ENCODE measurements around the gene COPB2. TPM values are rescaled to one million over a fixed set of nuclear protein-coding genes. Genes with fewer than 3 reads are reported as not detected.

Gene COPB2
- total RNA-seq (2012; rRNA removed) = 363 and 549 TPM in 2 replicates
- polyA plus RNA-seq (2012; rRNA removed) = 140 and 179 TPM in 2 replicates
- 39.4 and 54.6 TPM in 2 replicates for polyA plus RNA-seq (2012; cell fraction: cytosol; rRNA removed)
- 33.3 and 219 TPM in 2 replicates for polyA plus RNA-seq (2012; cell fraction: nucleus; rRNA removed; ENCODE audit: low replicate concordance)
- percentile 94 among the genes with signal in this experiment for Bru-seq, nascent RNA
- percentile 96 among the genes with signal in this experiment for BruChase-seq, experiment 1, labeled RNA remaining after a 6-hour chase
- percentile 94 among the genes with signal in this experiment for BruChase-seq, experiment 2, labeled RNA remaining after a 2-hour chase
- long read RNA-seq, transcript COPB2-201 (22 exons, 3,360 nt) = major isoform, 394 of 496 reads
- long read RNA-seq, partial matches to known transcripts = 54 of 496 reads
- long read RNA-seq, other reads (novel, unspliced or antisense) = 47 of 496 reads

DNA sequence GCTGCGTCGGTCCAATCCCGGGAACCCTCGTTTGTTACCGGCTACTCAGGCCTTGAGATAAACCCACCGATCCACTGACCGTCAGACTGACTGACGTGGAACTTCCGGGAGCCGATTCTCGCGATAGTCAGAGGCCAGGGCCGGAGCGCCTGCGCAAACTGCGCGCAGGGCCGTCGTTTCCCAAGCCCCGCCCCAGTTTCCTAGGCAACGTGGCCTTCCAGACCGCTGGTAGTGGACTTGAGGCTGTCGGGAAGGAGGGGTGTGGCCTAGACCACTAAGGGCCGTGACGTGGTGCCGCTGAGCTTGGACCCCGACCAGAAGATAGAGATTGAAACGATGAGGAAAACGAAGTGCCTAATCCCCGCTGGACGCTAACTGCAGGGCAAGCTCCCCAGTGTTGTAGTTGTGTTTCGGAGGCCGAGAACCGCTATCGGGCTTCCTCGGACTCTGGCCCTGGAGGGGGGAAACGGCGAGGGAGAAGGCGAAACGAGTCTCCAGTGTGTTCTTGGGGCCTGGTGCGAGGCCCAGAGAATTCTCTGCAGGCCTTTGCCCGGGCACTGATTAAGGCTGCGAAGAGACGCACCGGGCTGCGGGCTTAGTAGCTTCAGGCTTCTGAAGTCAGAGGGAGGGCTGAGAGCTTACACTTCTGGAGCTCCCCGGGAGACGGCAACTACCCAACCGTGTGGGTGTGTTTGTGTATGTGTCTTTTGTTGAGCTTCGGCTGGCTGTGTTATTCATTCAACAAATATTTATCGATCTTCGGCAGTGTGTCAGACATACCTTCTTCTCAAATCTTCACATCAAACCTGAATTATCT is at the start of gene COPB2:
TSS of gene COPB2 (minus strand) at position 96 of the 817 bp plus-strand sequence. CDS start 97 bp downstream, outside the sequence.
- dilution Hi-C loops (cut with HindIII; ENCODE audit: low sequenced_read_pairs, unreplicated experiment) = no loop called here
- intact Hi-C loops (cut with micrococcal nuclease) = loop anchor here (5.0 kb wide), 1 partner anchor 37 kb away; no protein-coding TSS in a partner anchor

More for the DNA sequence above, at the start of gene COPB2:
- DNase-seq = peak; percentile 99
- ATAC-seq (ENCODE audit: low read depth) = peak; percentile 98
- TF ChIP-seq RFX5 (IDR thresholded peaks at IDR 0.05; ENCODE audit: low read depth, low read length) (no peak), FOS (IDR thresholded peaks at IDR 0.05; ENCODE audit: low read depth, low read length) (peak; percentile 18; the same call in 1 of the 2 replicates), POLR2A (IDR thresholded peaks at IDR 0.05; ENCODE audit: low read depth, low read length) (peak; percentile 92), CEBPB (IDR thresholded peaks at IDR 0.05; ENCODE audit: low read depth, low read length) (peak; percentile 38; the same call in 1 of the 2 replicates), MAZ (IDR thresholded peaks at IDR 0.05; ENCODE audit: borderline replicate concordance, low read depth, low read length) (0 out of 2 replicates have a peak, but pooled peaks have one; percentile 35), MXI1 (IDR thresholded peaks at IDR 0.05; ENCODE audit: borderline replicate concordance, low read depth, low read length) (no peak; the same call in 1 of the 2 replicates)
- H2AK5ac ChIP-seq (ENCODE audit: low read depth, low read length) = peak within 1 kb of the TSS; percentile 83
- peaks cover 35% of the 10 kb centered on the region for H4K20me1 ChIP-seq (ENCODE audit: insufficient read depth, low read length)
- H3K56ac ChIP-seq (ENCODE audit: extremely low read depth, insufficient read depth, low read length) = peak within 1 kb of the TSS; percentile 96
- no TSS peak for BruUV-seq (replicated peaks)
- H2AK9ac ChIP-seq (replicated peaks; ENCODE audit: low read depth, low read length, poor library complexity) = peak within 1 kb of the TSS; percentile 99
- 1% methylated on average over 12 of the region's 52 CpGs; no CpG with 5 or more reads in 1 of the 2 experiments for WGBS, 2 experiments (ENCODE audit: extremely low coverage in 2 of 2, insufficient read length in 1 of 2)
- H3K4me1 ChIP-seq (ENCODE audit: control insufficient read depth, insufficient read depth, low read length) = peaks cover 1% of the 10 kb centered on the region
- peak within 1 kb of the TSS; percentile 96 for H3K23ac ChIP-seq (ENCODE audit: low read depth, low read length)
- peak within 1 kb of the TSS; percentile 89 for H4K91ac ChIP-seq (ENCODE audit: insufficient read depth, low read depth, low read length)
- peak within 1 kb of the TSS; percentile 95 for H3K9ac ChIP-seq (ENCODE audit: low read depth, low read length)
- no peaks in the 10 kb centered on the region for H3K27me3 ChIP-seq (ENCODE audit: control insufficient read depth, insufficient read depth, low read length)
- no peaks in the 10 kb centered on the region for H3K9me3 ChIP-seq (ENCODE audit: control insufficient read depth, insufficient read depth, low read length)
- 0 out of 2 replicates have a peak within 1 kb of the TSS, but pooled peaks have one; percentile 36 for H2BK20ac ChIP-seq (ENCODE audit: low read depth, low read length)
- H2BK120ac ChIP-seq (ENCODE audit: low read depth, low read length) = peak within 1 kb of the TSS; percentile 82
- peaks cover 2 to 14% of the 10 kb centered on the region in 2 experiments; a peak in 2 of 4 replicates for H3K79me1 ChIP-seq (ENCODE audit: low read depth in 1 of 2, low read length in 2 of 2)
- H4K8ac ChIP-seq (ENCODE audit: low read depth in 2 of 2, low read length in 2 of 2) = peak within 1 kb of the TSS; percentile 72 to 96
- H3K4me3 ChIP-seq (ENCODE audit: insufficient read depth, low read depth, low read length) = peak within 1 kb of the TSS; percentile 72
- peak within 1 kb of the TSS; percentile 96 for H3K14ac ChIP-seq (replicated peaks; ENCODE audit: low read depth, low read length)
- H2BK5ac ChIP-seq (ENCODE audit: low read depth, low read length, poor library complexity, severe bottlenecking) = peak within 1 kb of the TSS; percentile 88
- H3K4me2 ChIP-seq (ENCODE audit: low read depth, low read length) = peak within 1 kb of the TSS; percentile 98
- H3K18ac ChIP-seq (ENCODE audit: low read depth, low read length) = peak within 1 kb of the TSS; percentile 80
- no peak within 1 kb of the TSS for H2BK15ac ChIP-seq (ENCODE audit: low read depth, low read length)
- CTCF ChIA-PET = no interaction called here
- H3K36me3 ChIP-seq (ENCODE audit: control insufficient read depth, insufficient read depth, low read length) = no peaks in the 10 kb centered on the region
- POLR2A ChIA-PET (ENCODE audit: unreplicated experiment) = interaction anchor here (0.9 to 1.0 kb wide), 2 partner anchors 10 to 26 kb away, joined by 3 to 4 read pairs; no protein-coding TSS in a partner anchor
- H3K4ac ChIP-seq (ENCODE audit: low read depth, low read length) = peak within 1 kb of the TSS; percentile 93
- 0 out of 2 replicates have a peak, but pooled peaks cover 3% of the 10 kb centered on the region for H3K9me1 ChIP-seq (ENCODE audit: insufficient read depth, low read length)
- in situ Hi-C loops (cut with MboI; ENCODE audit: low sequenced_read_pairs) = loop anchor here (5.0 kb wide), 1 partner anchor 42 kb away; no protein-coding TSS in a partner anchor
- H4K5ac ChIP-seq (ENCODE audit: low read depth, low read length) = peak within 1 kb of the TSS; percentile 74
- H2AFZ ChIP-seq (replicated peaks; ENCODE audit: low read length, poor library complexity) = peak within 1 kb of the TSS; percentile 97
- peak within 1 kb of the TSS; percentile 94 for H3K27ac ChIP-seq (ENCODE audit: insufficient read depth, low read length)
